ENCODE measurements around the gene CXCL14.

GRCh38 chr5:135549413-135549812, 29.4 kb downstream of the CXCL14 start:
- TF ChIP-seq CTCF (IDR thresholded peaks at IDR 0.05) (no peak), EP300 (IDR thresholded peaks at IDR 0.05) (no peak), POLR2AphosphoS5 (IDR thresholded peaks at IDR 0.05) (no peak), POLR2A (IDR thresholded peaks at IDR 0.05) (no peak)
